GM18505 (cell line): ENCODE data around the gene BOD1.
"Not testable (repeated sequence)": the region's sequence is repeated elsewhere in the genome, so short reads cannot be mapped to it uniquely, and the experiment has no call there.

Source experiments
- ATAC-seq: cut with Tn5 transposase; IDR thresholded peaks from one replicate; pipeline ENCODE4 v1.9.1; 2021; ENCODE audit not compliant: unreplicated experiment
- POLR2A ChIP-seq: IDR thresholded peaks from 4 replicates; pipeline ENCODE4 v1.6.1; 2011; ENCODE audit warnings: borderline replicate concordance; ENCODE audit not compliant: insufficient read depth, insufficient read length; ENCODE audit errors: extremely low read depth

Gene BOD1

GRCh38 chr5:173592050-173592669, 24.3 kb downstream of the BOD1 start:
- TF ChIP-seq POLR2A = no peak
- ATAC-seq = no peak

- no peak for ATAC-seq
- TF ChIP-seq POLR2A = no peak
Measured at GRCh38 chr5:173591056-173591514, 25.4 kb downstream of the BOD1 start.

GRCh38 chr5:173590436-173591055, 25.9 kb downstream of the BOD1 start:
- TF ChIP-seq POLR2A = no peak
- ATAC-seq = no peak

GRCh38 chr5:173586133-173586532, 30.3 kb downstream of the BOD1 start:
- ATAC-seq = not testable (repeated sequence)

GRCh38 chr5:173583346-173583745, 33.1 kb downstream of the BOD1 start:
- no peak for ATAC-seq
- TF ChIP-seq POLR2A = no peak

GRCh38 chr5:173582216-173583111, 34.0 kb downstream of the BOD1 start:
- ATAC-seq = no peak
- TF ChIP-seq POLR2A = no peak

- ATAC-seq = no peak
- TF ChIP-seq POLR2A = no peak
Measured at GRCh38 chr5:173581408-173582215, 34.8 kb downstream of the BOD1 start.

GRCh38 chr5:173578947-173579615, 37.4 kb downstream of the BOD1 start:
- no peak for TF ChIP-seq POLR2A
- no peak for ATAC-seq

- no peak for TF ChIP-seq POLR2A
- ATAC-seq = no peak
Measured at GRCh38 chr5:173577817-173578216, 38.6 kb downstream of the BOD1 start.

- TF ChIP-seq POLR2A = no peak
Measured at GRCh38 chr5:173577166-173577565, 39.3 kb downstream of the BOD1 start.

GRCh38 chr5:173575985-173576384, 40.5 kb downstream of the BOD1 start:
- no peak for ATAC-seq
- TF ChIP-seq POLR2A = no peak

More at GRCh38 chr5:173577166-173577565, 39.3 kb downstream of the BOD1 start:
- ATAC-seq = no peak

GRCh38 chr5:173574983-173575382, 41.5 kb downstream of the BOD1 start:
- ATAC-seq = no peak
- TF ChIP-seq POLR2A = no peak
